ENCODE results near the gene PSMD1. TPM values are rescaled to one million over a fixed set of nuclear protein-coding genes. Genes with fewer than 3 reads are reported as not detected.

Gene PSMD1
- total RNA-seq, 2 experiments from 2014 or later, result 27.9 to 31.3 TPM

- H3K4me1 ChIP-seq (ENCODE audit: insufficient read depth, low read length), result no peaks in the 10 kb centered on the region
- no peaks in the 10 kb centered on the region for H3K9me3 ChIP-seq (ENCODE audit: control insufficient read depth in 1 of 2, insufficient read depth in 1 of 2, low read length in 2 of 2)
- H3K36me3 ChIP-seq (ENCODE audit: insufficient read depth, low read length), result no peaks in the 10 kb centered on the region
- H3K27me3 ChIP-seq (ENCODE audit: control insufficient read depth in 1 of 2, insufficient read depth in 2 of 2, low read length in 2 of 2), result peaks cover 8 to 9% of the 10 kb centered on the region in 2 experiments
- ATAC-seq (ENCODE audit: poor library complexity), result no peak
- H3K27ac Mint-ChIP-seq, result no peak overlapping the region
- ChIA-PET POLR2A (no interaction called here), CTCF (no interaction called here)
- no peak overlapping the region for H3K4me3 ChIP-seq (ENCODE audit: low read length)
- TF ChIP-seq CTCF (IDR thresholded peaks at IDR 0.05), result no peak
- no peaks in the 10 kb centered on the region for H3K9me3 Mint-ChIP-seq
- H3K27me3 Mint-ChIP-seq, result peaks cover 36% of the 10 kb centered on the region
- no peak for DNase-seq
- no peaks in the 10 kb centered on the region for H3K36me3 Mint-ChIP-seq (ENCODE audit: low read depth)
- intact Hi-C loops (cut with DNase I, micrococcal nuclease), result no loop called here
- no peaks in the 10 kb centered on the region for H3K4me1 Mint-ChIP-seq (ENCODE audit: low read depth)
- H3K4me3 Mint-ChIP-seq, result no peak overlapping the region
- no peak overlapping the region for H3K27ac ChIP-seq (ENCODE audit: low read depth in 1 of 2, low read length in 2 of 2)
Observed at GRCh38 chr2:231029563-231029962, 27.1 kb upstream of the PSMD1 start.

- Mint-ChIP-seq H3K36me3 (ENCODE audit: low read depth) (no peaks in the 10 kb centered on the region), H3K4me1 (ENCODE audit: low read depth) (no peaks in the 10 kb centered on the region), H3K27me3 (peaks cover 39% of the 10 kb centered on the region), H3K27ac (no peak overlapping the region), H3K9me3 (no peaks in the 10 kb centered on the region), H3K4me3 (no peak overlapping the region)
- Histone ChIP-seq H3K9me3 (ENCODE audit: control insufficient read depth in 1 of 2, insufficient read depth in 1 of 2, low read length in 2 of 2) (no peaks in the 10 kb centered on the region), H3K27ac (ENCODE audit: low read depth in 1 of 2, low read length in 2 of 2) (no peak overlapping the region), H3K4me1 (ENCODE audit: insufficient read depth, low read length) (no peaks in the 10 kb centered on the region), H3K4me3 (ENCODE audit: low read length) (no peak overlapping the region), H3K36me3 (ENCODE audit: insufficient read depth, low read length) (no peaks in the 10 kb centered on the region), H3K27me3 (ENCODE audit: control insufficient read depth in 1 of 2, insufficient read depth in 2 of 2, low read length in 2 of 2) (peaks cover 8 to 17% of the 10 kb centered on the region in 2 experiments)
- intact Hi-C loops (cut with DNase I, micrococcal nuclease), result no loop called here
- no peak for TF ChIP-seq CTCF (IDR thresholded peaks at IDR 0.05)
- CTCF ChIA-PET, result interaction anchor here (1.0 kb wide), 1 partner anchor 22 kb away, joined by 4 read pairs; no protein-coding TSS in a partner anchor
- no peak for DNase-seq
- POLR2A ChIA-PET, result no interaction called here
- no peak for ATAC-seq (ENCODE audit: poor library complexity)
Observed at GRCh38 chr2:231030725-231031124, 25.9 kb upstream of the PSMD1 start.

GRCh38 chr2:231032575-231033140, 24.0 kb upstream of the PSMD1 start:
- Mint-ChIP-seq H3K36me3 (ENCODE audit: low read depth) (no peaks in the 10 kb centered on the region), H3K27me3 (peaks cover 54% of the 10 kb centered on the region), H3K4me1 (ENCODE audit: low read depth) (no peaks in the 10 kb centered on the region), H3K27ac (no peak overlapping the region), H3K9me3 (no peaks in the 10 kb centered on the region), H3K4me3 (no peak overlapping the region)
- H3K36me3 ChIP-seq (ENCODE audit: insufficient read depth, low read length), result no peaks in the 10 kb centered on the region
- ATAC-seq (ENCODE audit: poor library complexity), result no peak
- peaks cover 19 to 28% of the 10 kb centered on the region in 2 experiments for H3K27me3 ChIP-seq (ENCODE audit: control insufficient read depth in 1 of 2, insufficient read depth in 2 of 2, low read length in 2 of 2)
- no peak for DNase-seq
- H3K4me1 ChIP-seq (ENCODE audit: insufficient read depth, low read length), result peaks cover 3% of the 10 kb centered on the region
- TF ChIP-seq CTCF (IDR thresholded peaks at IDR 0.05), result no peak
- no peak overlapping the region for H3K4me3 ChIP-seq (ENCODE audit: low read length)
- ChIA-PET POLR2A (no interaction called here), CTCF (interaction anchor here (1.0 to 1.2 kb wide), 2 partner anchors 15 to 20 kb away, joined by 3 read pairs; no protein-coding TSS in a partner anchor)
- intact Hi-C loops (cut with DNase I, micrococcal nuclease), result no loop called here
- H3K27ac ChIP-seq (ENCODE audit: low read depth in 1 of 2, low read length in 2 of 2), result no peak overlapping the region
- H3K9me3 ChIP-seq (ENCODE audit: control insufficient read depth in 1 of 2, insufficient read depth in 1 of 2, low read length in 2 of 2), result no peaks in the 10 kb centered on the region

Measured in CD4-positive, alpha-beta T cell (primary cell).